Measurements from ENCODE around the gene YPEL1. TPM values are rescaled to one million over a fixed set of nuclear protein-coding genes. Genes with fewer than 3 reads are reported as not detected.

YPEL1 gene
- total RNA-seq, 4 donors from 2014 or later, result 1.5 to 5.1 (median 2.4) TPM

GRCh38 chr22:21650280-21650679 lies 85.3 kb downstream of the YPEL1 start:
- Histone ChIP-seq H3K4me1 (peaks cover 21% of the 10 kb centered on the region), H3K27me3 (no peaks in the 10 kb centered on the region), H3K27ac (no peak overlapping the region), H3K36me3 (peaks cover 1% of the 10 kb centered on the region), H3K4me3 (no peak overlapping the region), H3K9me3 (no peaks in the 10 kb centered on the region)
- no peak for DNase-seq (ENCODE audit: low spot score in 2 of 2)
- 93% methylated on average over 7 of the region's 7 CpGs for WGBS
- TF ChIP-seq POLR2A (IDR thresholded peaks at IDR 0.05), result no peak
- TF ChIP-seq CTCF (IDR thresholded peaks at IDR 0.05), result no peak
- TF ChIP-seq EP300 (IDR thresholded peaks at IDR 0.05), result no peak
- no peak for TF ChIP-seq POLR2AphosphoS5 (IDR thresholded peaks at IDR 0.05)

Other genes with a start within 250 kb of the YPEL1 start
- gene RIMBP3C, start 184.3 kb downstream of the YPEL1 start, total RNA-seq, result under 1 TPM in 1 of 4 donors, not detected in 3; 0.19 TPM
- 10 to 100 TPM; 28.6 to 52.2 (median 48.1) TPM for gene UBE2L3, start 168.1 kb downstream of the YPEL1 start, total RNA-seq
- gene YDJC, start 105.8 kb downstream of the YPEL1 start, total RNA-seq, result 10 to 100 TPM; 28.6 to 34.6 (median 30.9) TPM
- 1 to 10 TPM in 2 of 4 donors, not detected in 2; 1.0 TPM for gene CCDC116, start 103.0 kb downstream of the YPEL1 start, total RNA-seq
- 10 to 100 TPM; 11.2 to 23.6 (median 18.7) TPM for gene SDF2L1, start 93.5 kb downstream of the YPEL1 start, total RNA-seq
- 100 to 1,000 TPM in 1 of 4 donors, 10 to 100 TPM in 3; 38.4 to 129 (median 40.3) TPM for gene PPIL2, start 69.8 kb downstream of the YPEL1 start, total RNA-seq
- 10 to 100 TPM; 51.3 to 77.8 (median 66.0) TPM for gene MAPK1, start 131.9 kb upstream of the YPEL1 start, total RNA-seq
- gene PPM1F, start 217.1 kb upstream of the YPEL1 start, total RNA-seq, result 10 to 100 TPM; 21.9 to 40.7 (median 29.9) TPM
- gene TOP3B, start 247.0 kb upstream of the YPEL1 start, total RNA-seq, result 100 to 1,000 TPM in 1 of 4 donors, 10 to 100 TPM in 3; 28.2 to 113 (median 35.1) TPM

Data from suprapubic skin (tissue), 4 donors.